Tibial nerve (tissue), 3 donors: ENCODE results near the gene COX20.

ENCODE experiments used
- POLR2A ChIP-seq, 2 donors: fragments of 450-650 bp; IDR thresholded peaks; one replicate each; pipeline ENCODE4 v1.6.1; 2017; ENCODE audit warnings: antibody characterized with exemption in 2 of 2, mild to moderate bottlenecking in 2 of 2, moderate library complexity in 2 of 2
- TF ChIP-seq, protein P1 (sequence below), 5 experiments: fragments of 200-600 bp in 3 of 5; fragments of 450-650 bp in 2 of 5; sonication (generic) in 3 of 5; IDR thresholded peaks; one replicate each; pipeline ENCODE4 v1.5.1; 2016 to 2019; ENCODE audit warnings: antibody characterized with exemption in 5 of 5, mild to moderate bottlenecking in 3 of 5, moderate library complexity in 2 of 5

DNA sequence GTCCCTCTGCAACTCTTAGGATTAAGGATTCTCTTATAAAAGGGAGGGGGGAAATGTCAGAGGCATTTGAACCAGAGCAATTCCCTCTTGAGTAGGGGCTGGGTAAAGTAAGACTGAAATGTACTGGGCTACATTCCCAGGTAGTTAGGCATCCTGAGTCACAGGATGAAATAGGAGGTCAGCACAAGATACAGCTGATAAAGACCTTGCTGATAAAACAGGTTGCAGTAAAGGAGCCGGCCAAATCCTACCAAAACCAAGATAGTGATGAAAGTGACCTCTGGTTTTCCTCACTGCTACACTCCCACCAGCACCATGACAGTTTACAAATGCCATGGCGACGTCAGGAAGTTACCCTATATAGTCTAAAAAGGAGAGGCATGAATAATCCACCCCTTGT, 14.3 kb upstream of the COX20 start:
- TF ChIP-seq, protein P1, sequence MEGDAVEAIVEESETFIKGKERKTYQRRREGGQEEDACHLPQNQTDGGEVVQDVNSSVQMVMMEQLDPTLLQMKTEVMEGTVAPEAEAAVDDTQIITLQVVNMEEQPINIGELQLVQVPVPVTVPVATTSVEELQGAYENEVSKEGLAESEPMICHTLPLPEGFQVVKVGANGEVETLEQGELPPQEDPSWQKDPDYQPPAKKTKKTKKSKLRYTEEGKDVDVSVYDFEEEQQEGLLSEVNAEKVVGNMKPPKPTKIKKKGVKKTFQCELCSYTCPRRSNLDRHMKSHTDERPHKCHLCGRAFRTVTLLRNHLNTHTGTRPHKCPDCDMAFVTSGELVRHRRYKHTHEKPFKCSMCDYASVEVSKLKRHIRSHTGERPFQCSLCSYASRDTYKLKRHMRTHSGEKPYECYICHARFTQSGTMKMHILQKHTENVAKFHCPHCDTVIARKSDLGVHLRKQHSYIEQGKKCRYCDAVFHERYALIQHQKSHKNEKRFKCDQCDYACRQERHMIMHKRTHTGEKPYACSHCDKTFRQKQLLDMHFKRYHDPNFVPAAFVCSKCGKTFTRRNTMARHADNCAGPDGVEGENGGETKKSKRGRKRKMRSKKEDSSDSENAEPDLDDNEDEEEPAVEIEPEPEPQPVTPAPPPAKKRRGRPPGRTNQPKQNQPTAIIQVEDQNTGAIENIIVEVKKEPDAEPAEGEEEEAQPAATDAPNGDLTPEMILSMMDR (IDR thresholded peaks at IDR 0.05) = no peak
- TF ChIP-seq POLR2A (IDR thresholded peaks at IDR 0.05) = no peak
